ENCODE data around the gene DDA1.

GRCh38 chr19:17282488-17283125, 26.8 kb upstream of the DDA1 start:
- TF ChIP-seq PRDM15 (CRISPR knock-in tag; IDR thresholded peaks at IDR 0.05) (no peak), TFDP2 (CRISPR knock-in tag; IDR thresholded peaks at IDR 0.05) (peak; percentile 64), ATF6 (CRISPR knock-in tag; conservative IDR thresholded peaks at IDR 0.05) (no peak), ERF (CRISPR knock-in tag; IDR thresholded peaks at IDR 0.05) (peak; percentile 65; the same call in 1 of the 2 replicates), ZNF207 (IDR thresholded peaks at IDR 0.05; ENCODE audit: borderline replicate concordance) (no peak), CTCF (CRISPR knock-in tag; IDR thresholded peaks at IDR 0.05) (peak; percentile 99), YY1 (IDR thresholded peaks at IDR 0.05; ENCODE audit: insufficient read depth, insufficient replicate concordance, low read depth, low read length) (peak; percentile 48), HNRNPL (IDR thresholded peaks at IDR 0.05; ENCODE audit: low read depth, low read length) (no peak)
